Effector memory CD4-positive, alpha-beta T cell (primary cell): ENCODE results near the gene WDR86.

Experiments used
- DNase-seq, 3 donors: peaks; one replicate each; pipeline ENCODE4 v3.0.0-alpha.2; 2020
- H3K27ac ChIP-seq: 2 replicates; pipeline ENCODE4 v1.7.0; 2013; ENCODE audit warnings: mild to moderate bottlenecking, low read length, moderate library complexity; ENCODE audit not compliant: insufficient read depth, poor library complexity, severe bottlenecking
- H3K27me3 ChIP-seq: replicated peaks from 2 replicates; pipeline ENCODE4 v1.7.0; 2013; ENCODE audit warnings: mild to moderate bottlenecking, low read length; ENCODE audit not compliant: insufficient read depth, control insufficient read depth, poor library complexity, severe bottlenecking
- H3K36me3 ChIP-seq: 2 replicates; pipeline ENCODE4 v1.7.0; 2013; ENCODE audit warnings: mild to moderate bottlenecking, low read length, moderate library complexity; ENCODE audit not compliant: control insufficient read depth, insufficient read depth
- H3K4me1 ChIP-seq: 2 replicates; pipeline ENCODE4 v1.7.0; 2013; ENCODE audit warnings: low read length, mild to moderate bottlenecking; ENCODE audit not compliant: control insufficient read depth, insufficient read depth, poor library complexity, severe bottlenecking
- H3K4me3 ChIP-seq: 2 replicates; pipeline ENCODE4 v1.7.0; 2013; ENCODE audit warnings: low read length, low read depth, mild to moderate bottlenecking; ENCODE audit not compliant: insufficient read depth, poor library complexity, severe bottlenecking
- H3K9me3 ChIP-seq: 2 replicates; pipeline ENCODE4 v1.7.0; 2013; ENCODE audit warnings: mild to moderate bottlenecking, low read length, moderate library complexity; ENCODE audit not compliant: control insufficient read depth

Gene WDR86

DNA sequence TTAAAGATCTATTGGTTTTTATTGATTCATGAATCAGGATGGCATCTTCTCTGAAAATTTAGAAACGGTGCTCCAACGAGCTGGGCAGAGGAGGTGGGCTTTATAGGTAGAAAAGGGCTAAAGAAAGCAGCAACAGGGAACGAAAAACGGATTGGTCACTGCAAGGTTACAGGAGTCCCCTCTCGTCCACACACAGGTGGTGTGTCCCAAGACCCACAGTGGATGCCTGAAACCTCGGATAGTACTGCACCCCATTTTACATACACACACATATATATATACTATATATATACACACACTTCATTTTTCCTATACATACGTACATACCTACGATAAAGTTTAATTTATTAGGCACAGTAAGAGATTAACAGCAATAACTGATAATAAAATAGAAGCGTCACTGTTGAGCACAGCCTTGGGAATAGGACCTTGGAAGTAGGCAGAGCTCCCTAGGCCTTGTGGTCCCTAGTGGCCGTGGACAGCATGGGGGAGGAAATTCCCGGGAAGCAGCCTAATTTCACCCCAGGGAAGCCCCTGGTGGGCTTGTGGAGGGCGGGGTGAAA lies 69.0 kb downstream of the WDR86 start:
- H3K27me3 ChIP-seq = no peaks in the 10 kb centered on the region
- H3K27ac ChIP-seq = peak overlapping the region; percentile 85
- H3K36me3 ChIP-seq = peaks cover 7% of the 10 kb centered on the region
- no peaks in the 10 kb centered on the region for H3K9me3 ChIP-seq
- H3K4me3 ChIP-seq = no peak overlapping the region
- peaks cover 15% of the 10 kb centered on the region for H3K4me1 ChIP-seq
- DNase-seq = no peak

DNA sequence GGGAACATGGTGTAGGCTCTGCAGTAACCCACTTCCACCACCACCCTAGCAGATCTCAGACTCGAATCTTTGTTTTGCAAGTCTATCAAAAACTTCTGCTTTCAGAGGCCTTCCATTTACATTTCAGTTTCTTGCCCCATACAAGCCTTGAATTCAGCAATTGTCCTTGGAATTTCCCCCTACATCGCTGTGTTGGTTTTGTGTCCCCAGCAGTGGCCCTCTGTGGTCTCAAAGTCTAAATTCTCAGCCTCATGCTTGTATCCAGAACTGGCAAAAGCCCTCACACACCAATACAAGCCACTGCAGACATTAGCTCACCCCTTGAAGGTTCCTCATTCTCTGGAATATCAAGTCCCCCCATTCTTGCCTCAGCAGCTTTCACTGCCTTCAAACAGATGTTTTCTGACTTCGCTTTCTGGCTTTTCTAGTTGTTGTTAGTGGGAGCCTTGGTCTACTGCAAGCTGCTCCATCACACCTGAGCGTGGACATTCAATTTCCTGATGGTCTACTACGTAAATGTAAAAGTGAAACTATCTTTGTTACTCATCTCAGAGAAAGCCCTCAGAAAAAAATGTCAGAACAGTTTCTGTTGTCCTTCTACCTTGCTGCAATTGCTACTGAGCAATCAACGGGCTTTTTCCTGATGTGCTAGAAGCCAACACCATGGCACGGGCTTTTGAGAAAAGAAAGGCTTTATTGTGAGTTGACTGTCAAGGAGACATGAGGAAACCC lies 70.0 kb downstream of the WDR86 start:
- no peaks in the 10 kb centered on the region for H3K27me3 ChIP-seq
- H3K36me3 ChIP-seq = no peaks in the 10 kb centered on the region
- peak overlapping the region; percentile 39 for H3K27ac ChIP-seq
- DNase-seq = no peak
- no peaks in the 10 kb centered on the region for H3K9me3 ChIP-seq
- H3K4me1 ChIP-seq = peaks cover 15% of the 10 kb centered on the region
- H3K4me3 ChIP-seq = peak overlapping the region; percentile 14

GRCh38 chr7:151338809-151339208 lies 71.0 kb downstream of the WDR86 start:
- Histone ChIP-seq H3K27ac (no peak overlapping the region), H3K4me1 (peaks cover 15% of the 10 kb centered on the region), H3K9me3 (no peaks in the 10 kb centered on the region), H3K4me3 (no peak overlapping the region), H3K27me3 (no peaks in the 10 kb centered on the region), H3K36me3 (no peaks in the 10 kb centered on the region)
- no peak for DNase-seq

GRCh38 chr7:151337346-151337745 lies 72.5 kb downstream of the WDR86 start:
- H3K27me3 ChIP-seq = no peaks in the 10 kb centered on the region
- H3K9me3 ChIP-seq = no peaks in the 10 kb centered on the region
- peaks cover 5% of the 10 kb centered on the region for H3K4me1 ChIP-seq
- no peaks in the 10 kb centered on the region for H3K36me3 ChIP-seq
- DNase-seq = no peak
- H3K4me3 ChIP-seq = no peak overlapping the region
- no peak overlapping the region for H3K27ac ChIP-seq

DNA sequence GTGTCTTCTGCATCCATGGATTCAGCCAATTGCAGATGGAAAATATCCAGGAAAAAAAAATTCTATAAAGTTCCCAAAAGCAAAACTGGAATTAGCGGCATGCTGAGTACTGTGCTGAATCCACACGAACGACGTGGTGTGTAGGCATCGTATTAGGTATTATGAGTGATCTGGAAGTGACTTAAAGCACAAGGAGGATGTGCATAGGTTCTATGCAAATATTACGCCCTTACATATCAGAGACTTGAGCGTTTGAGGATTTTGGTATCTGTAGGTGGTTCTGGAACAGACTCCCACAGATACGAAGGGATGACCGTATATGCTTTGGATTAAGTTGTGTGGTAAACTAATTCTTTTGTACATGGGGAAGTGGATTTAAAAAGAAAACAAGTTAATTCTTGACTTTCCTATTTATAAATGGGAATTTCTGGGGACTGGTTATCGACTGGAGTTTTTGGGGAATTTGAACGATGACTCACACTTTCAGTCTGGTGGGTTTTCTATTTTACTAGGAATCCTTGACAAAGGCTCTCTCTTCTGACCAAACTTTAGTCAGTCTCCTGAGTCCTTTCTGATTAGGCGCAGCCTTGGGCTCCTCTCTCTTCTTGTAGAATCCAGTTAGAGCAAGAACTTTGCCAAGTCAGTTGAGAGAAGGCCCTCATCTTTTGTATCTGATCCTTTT lies 73.7 kb downstream of the WDR86 start:
- Histone ChIP-seq H3K4me3 (no peak overlapping the region), H3K36me3 (no peaks in the 10 kb centered on the region), H3K27me3 (no peaks in the 10 kb centered on the region), H3K27ac (no peak overlapping the region), H3K9me3 (no peaks in the 10 kb centered on the region), H3K4me1 (peaks cover 3% of the 10 kb centered on the region)
- DNase-seq = no peak

DNA sequence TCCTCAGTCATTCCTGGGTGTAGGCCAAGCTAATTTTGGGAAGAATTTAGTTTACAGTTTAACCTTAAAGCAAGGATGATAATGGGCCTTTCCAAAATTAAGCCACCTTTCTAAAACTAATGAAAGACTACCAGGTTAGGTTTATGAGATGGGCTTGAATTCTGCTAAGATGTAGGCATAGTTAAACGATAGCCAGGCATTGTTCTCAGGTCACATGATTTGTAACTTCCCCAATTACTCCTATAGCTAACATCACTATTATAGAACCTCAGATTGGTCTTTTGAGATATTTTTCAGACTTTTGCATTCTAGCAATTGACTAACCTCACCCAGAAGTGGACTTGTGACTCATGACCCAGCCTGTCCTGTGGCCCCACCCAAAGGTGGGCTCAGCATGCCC lies 75.2 kb downstream of the WDR86 start:
- Histone ChIP-seq H3K27me3 (no peaks in the 10 kb centered on the region), H3K36me3 (no peaks in the 10 kb centered on the region), H3K4me1 (no peaks in the 10 kb centered on the region), H3K27ac (no peak overlapping the region), H3K4me3 (no peak overlapping the region), H3K9me3 (no peaks in the 10 kb centered on the region)
- no peak for DNase-seq
